Lower leg skin (tissue), 4 donors: Measurements from ENCODE around the gene TMEM125. TPM values are rescaled to one million over a fixed set of nuclear protein-coding genes. Genes with fewer than 3 reads are reported as not detected.

Experiments
- DNase-seq, 2 donors: peaks; one replicate each; pipeline ENCODE4 v3.0.0-alpha.2; 2019; ENCODE audit warnings: low spot score in 2 of 2
- H3K4me3 ChIP-seq: fragments of 200-600 bp; sonication (generic); 2 replicates; pipeline ENCODE4 v1.5.1; 2017; ENCODE audit warnings: mild to moderate bottlenecking, low read depth; ENCODE audit not compliant: poor library complexity, severe bottlenecking
- POLR2A ChIP-seq, 2 donors: fragments of 450-650 bp; IDR thresholded peaks; one replicate each; pipeline ENCODE4 v1.6.1; 2016 to 2017; ENCODE audit warnings: antibody characterized with exemption in 2 of 2, mild to moderate bottlenecking in 1 of 2, moderate library complexity in 1 of 2
- WGBS, 2 donors: methylation state at CpG; one replicate each; pipeline ENCODE4 v1.1.5; 2018; 5-methylcytosine and 5-hydroxymethylcytosine counted together
- intact Hi-C: fragments of 100-400 bp; cut with DNase I; formaldehyde crosslinking; loops from one replicate; pipeline ENCODE4 v1.15.0; 2023; ENCODE audit warnings: low total_unique reads
- total RNA-seq, 4 donors: library from RNA; depleted of rRNA; stranded (reverse); fragments of >200 nt; gene quantifications; one replicate each; pipeline ENCODE4 v1.1.0, GENCODE V29; 2016
- TF ChIP-seq, protein P1 (sequence below), 3 donors: fragments of 450-650 bp; IDR thresholded peaks; one replicate each; pipeline ENCODE4 v1.5.1; 2016; ENCODE audit warnings: antibody characterized with exemption in 3 of 3, mild to moderate bottlenecking in 3 of 3, moderate library complexity in 2 of 3

TMEM125 gene
- total RNA-seq, 4 donors from 2014 or later: 13.6 to 34.5 (median 19.0) TPM

- no peak within 1 kb of the TSS for H3K4me3 ChIP-seq
- intact Hi-C loops: no loop called here
- TF ChIP-seq POLR2A (IDR thresholded peaks at IDR 0.05): no peak
- TF ChIP-seq, protein P1, sequence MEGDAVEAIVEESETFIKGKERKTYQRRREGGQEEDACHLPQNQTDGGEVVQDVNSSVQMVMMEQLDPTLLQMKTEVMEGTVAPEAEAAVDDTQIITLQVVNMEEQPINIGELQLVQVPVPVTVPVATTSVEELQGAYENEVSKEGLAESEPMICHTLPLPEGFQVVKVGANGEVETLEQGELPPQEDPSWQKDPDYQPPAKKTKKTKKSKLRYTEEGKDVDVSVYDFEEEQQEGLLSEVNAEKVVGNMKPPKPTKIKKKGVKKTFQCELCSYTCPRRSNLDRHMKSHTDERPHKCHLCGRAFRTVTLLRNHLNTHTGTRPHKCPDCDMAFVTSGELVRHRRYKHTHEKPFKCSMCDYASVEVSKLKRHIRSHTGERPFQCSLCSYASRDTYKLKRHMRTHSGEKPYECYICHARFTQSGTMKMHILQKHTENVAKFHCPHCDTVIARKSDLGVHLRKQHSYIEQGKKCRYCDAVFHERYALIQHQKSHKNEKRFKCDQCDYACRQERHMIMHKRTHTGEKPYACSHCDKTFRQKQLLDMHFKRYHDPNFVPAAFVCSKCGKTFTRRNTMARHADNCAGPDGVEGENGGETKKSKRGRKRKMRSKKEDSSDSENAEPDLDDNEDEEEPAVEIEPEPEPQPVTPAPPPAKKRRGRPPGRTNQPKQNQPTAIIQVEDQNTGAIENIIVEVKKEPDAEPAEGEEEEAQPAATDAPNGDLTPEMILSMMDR (IDR thresholded peaks at IDR 0.05): no peak
- WGBS, 2 donors: 68 to 75% methylated on average over 10 of the region's 10 CpGs
- DNase-seq: no peak
Observed at GRCh38 chr1:43300378-43301094, 30.8 kb downstream of the TMEM125 start, which contains the start of gene TIE1. TIE1 (plus strand) TSS chr1:43300982; CDS start chr1:43301072, 90 bp downstream.

GRCh38 chr1:43302201-43302600 lies 32.4 kb downstream of the TMEM125 start:
- WGBS, 2 donors: 61 to 80% methylated on average over 1 of the region's 1 CpG
- intact Hi-C loops: no loop called here
- DNase-seq: no peak
- TF ChIP-seq, protein P1 (IDR thresholded peaks at IDR 0.05): no peak
- TF ChIP-seq POLR2A (IDR thresholded peaks at IDR 0.05): no peak
- H3K4me3 ChIP-seq: no peak overlapping the region

- 84 to 88% methylated on average over 7 of the region's 7 CpGs for WGBS, 2 donors
- TF ChIP-seq POLR2A (IDR thresholded peaks at IDR 0.05): no peak
- TF ChIP-seq, protein P1 (IDR thresholded peaks at IDR 0.05): no peak
- intact Hi-C loops: no loop called here
- no peak overlapping the region for H3K4me3 ChIP-seq
- DNase-seq: no peak
Observed at GRCh38 chr1:43302721-43303470, 33.1 kb downstream of the TMEM125 start.

- H3K4me3 ChIP-seq: no peak overlapping the region
- TF ChIP-seq, protein P1 (IDR thresholded peaks at IDR 0.05): no peak
- no peak for TF ChIP-seq POLR2A (IDR thresholded peaks at IDR 0.05)
- no peak for DNase-seq
- intact Hi-C loops: no loop called here
- 68 to 70% methylated on average over 8 of the region's 8 CpGs for WGBS, 2 donors
Observed at GRCh38 chr1:43303471-43304313, 33.9 kb downstream of the TMEM125 start.

DNA sequence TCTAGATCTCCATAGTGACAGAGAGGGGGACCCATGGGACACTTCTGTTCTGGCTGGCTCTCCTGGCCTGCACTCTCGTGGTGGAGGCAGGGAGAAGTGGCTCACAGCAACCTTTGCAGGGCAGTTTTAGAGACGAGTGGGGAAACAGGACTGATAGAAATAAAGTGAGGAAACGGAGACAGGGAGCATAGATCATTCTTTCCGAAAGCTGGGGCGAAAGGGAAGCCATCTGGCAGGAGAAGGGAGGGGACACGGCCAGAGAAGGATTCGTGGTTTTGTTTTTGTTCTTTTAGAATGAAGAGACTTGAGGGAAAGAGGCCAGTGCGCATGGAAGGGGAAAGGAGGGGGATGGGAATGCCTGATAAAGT lies 34.5 kb downstream of the TMEM125 start:
- 52 to 56% methylated on average over 8 of the region's 8 CpGs for WGBS, 2 donors
- intact Hi-C loops: no loop called here
- no peak overlapping the region for H3K4me3 ChIP-seq
- DNase-seq: no peak
- no peak for TF ChIP-seq POLR2A (IDR thresholded peaks at IDR 0.05)
- TF ChIP-seq, protein P1 (IDR thresholded peaks at IDR 0.05): no peak
